Activated B cell treated with CpG ODN at 0.5 μM for 24 hours (primary cell): ENCODE measurements around the gene SERPINE2. TPM values are rescaled to one million over a fixed set of nuclear protein-coding genes. Genes with fewer than 3 reads are reported as not detected.

Source experiments
- ATAC-seq: fragments of 200-7000 bp; cut with Tn5 transposase; one replicate; pipeline ENCODE4 v1.10.0; 2021; ENCODE audit warnings: low read depth, mild to moderate bottlenecking, moderate library complexity
- CTCF ChIA-PET: fragments of 350-600 bp; sonication (Branson Sonifier 250); formaldehyde crosslinking; loops from one replicate; lab custom pipeline; 2021; ENCODE audit warnings: antibody characterized with exemption; lab: Charles Lee
- POLR2A ChIA-PET: fragments of 350-600 bp; sonication (Branson Sonifier 250); formaldehyde crosslinking; loops from one replicate; lab custom pipeline; 2021; ENCODE audit warnings: antibody characterized with exemption; lab: Charles Lee
- DNase-seq: peaks from one replicate; pipeline ENCODE4 v3.0.0; 2022
- H3K27ac Mint-ChIP-seq: one replicate; pipeline ENCODE4 v1.8.0; 2020; ENCODE audit warnings: mixed read lengths
- H3K27me3 Mint-ChIP-seq: one replicate; pipeline ENCODE4 v1.8.0; 2021; ENCODE audit warnings: mixed read lengths
- H3K36me3 Mint-ChIP-seq: one replicate; pipeline ENCODE4 v1.8.0; 2021; ENCODE audit warnings: low read depth, mixed read lengths
- H3K4me1 Mint-ChIP-seq: one replicate; pipeline ENCODE4 v1.8.0; 2021; ENCODE audit warnings: mixed read lengths
- H3K4me3 Mint-ChIP-seq: one replicate; pipeline ENCODE4 v1.8.0; 2020; ENCODE audit warnings: mild to moderate bottlenecking, mixed read lengths
- H3K9me3 Mint-ChIP-seq: one replicate; pipeline ENCODE4 v1.8.0; 2020; ENCODE audit warnings: mixed read lengths
- intact Hi-C: fragments of 100-400 bp; cut with micrococcal nuclease; formaldehyde crosslinking; loops from one replicate; pipeline ENCODE4 v1.15.1; 2024
- total RNA-seq: library from RNA; stranded (reverse); gene quantifications from 2 replicates; pipeline ENCODE4 v1.2.3, GENCODE V29; 2022
- TF ChIP-seq, protein P1 (sequence below): fragments of 200-600 bp; IDR thresholded peaks from one replicate; pipeline ENCODE4 v1.8.0; 2022; ENCODE audit warnings: antibody characterized with exemption, mild to moderate bottlenecking

The SERPINE2 gene
- total RNA-seq = 0.98 and 1.1 TPM in 2 replicates

DNA sequence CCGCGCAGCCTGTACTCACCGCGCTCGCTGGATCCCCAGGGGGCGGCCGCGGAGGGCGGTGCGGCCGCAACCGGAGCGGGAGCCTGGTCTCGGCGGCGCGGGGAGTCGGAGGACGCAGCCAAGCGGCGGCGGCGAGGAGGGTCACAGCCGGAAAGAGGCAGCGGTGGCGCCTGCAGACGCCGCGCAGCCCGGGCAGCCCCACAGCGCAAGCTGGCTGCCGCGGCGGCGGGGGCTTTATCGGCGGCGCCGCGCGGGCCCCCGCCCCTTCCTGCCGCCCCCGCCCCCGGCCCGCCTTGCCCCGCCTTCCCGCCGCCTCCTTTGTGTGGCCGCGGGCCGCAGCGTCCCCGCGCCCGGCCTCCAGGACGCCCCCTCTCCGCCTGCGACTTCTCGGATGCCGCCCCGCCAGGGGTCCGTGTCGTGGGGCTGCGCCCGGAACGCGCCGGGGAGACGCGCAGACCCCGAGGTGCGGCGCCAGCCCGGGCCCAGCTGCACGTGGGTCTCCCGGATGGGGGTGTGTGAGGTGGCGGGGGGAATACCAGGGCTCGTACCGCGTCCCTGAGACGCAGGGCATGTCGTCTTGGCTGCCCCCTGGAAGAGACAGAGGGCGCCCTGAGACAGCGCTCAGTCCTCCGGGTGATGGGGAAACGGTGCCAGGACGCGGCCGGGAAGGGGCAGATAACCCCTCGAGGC lies at the start of gene SERPINE2:
Gene SERPINE2, minus strand, starts transcription at position 207 of the 690 bp plus-strand sequence. CDS start 37,386 bp downstream, outside the sequence.
- ATAC-seq = peak; percentile 66
- Mint-ChIP-seq H3K9me3 (no peaks in the 10 kb centered on the region), H3K27me3 (peaks cover 48% of the 10 kb centered on the region), H3K4me3 (peak within 1 kb of the TSS; percentile 83), H3K27ac (no peak within 1 kb of the TSS), H3K4me1 (peaks cover 14% of the 10 kb centered on the region), H3K36me3 (no peaks in the 10 kb centered on the region)
- DNase-seq = peak; percentile 37
- intact Hi-C loops = loop anchor here (5.0 kb wide), 1 partner anchor 37 kb away; no protein-coding TSS in a partner anchor
- TF ChIP-seq, protein P1, sequence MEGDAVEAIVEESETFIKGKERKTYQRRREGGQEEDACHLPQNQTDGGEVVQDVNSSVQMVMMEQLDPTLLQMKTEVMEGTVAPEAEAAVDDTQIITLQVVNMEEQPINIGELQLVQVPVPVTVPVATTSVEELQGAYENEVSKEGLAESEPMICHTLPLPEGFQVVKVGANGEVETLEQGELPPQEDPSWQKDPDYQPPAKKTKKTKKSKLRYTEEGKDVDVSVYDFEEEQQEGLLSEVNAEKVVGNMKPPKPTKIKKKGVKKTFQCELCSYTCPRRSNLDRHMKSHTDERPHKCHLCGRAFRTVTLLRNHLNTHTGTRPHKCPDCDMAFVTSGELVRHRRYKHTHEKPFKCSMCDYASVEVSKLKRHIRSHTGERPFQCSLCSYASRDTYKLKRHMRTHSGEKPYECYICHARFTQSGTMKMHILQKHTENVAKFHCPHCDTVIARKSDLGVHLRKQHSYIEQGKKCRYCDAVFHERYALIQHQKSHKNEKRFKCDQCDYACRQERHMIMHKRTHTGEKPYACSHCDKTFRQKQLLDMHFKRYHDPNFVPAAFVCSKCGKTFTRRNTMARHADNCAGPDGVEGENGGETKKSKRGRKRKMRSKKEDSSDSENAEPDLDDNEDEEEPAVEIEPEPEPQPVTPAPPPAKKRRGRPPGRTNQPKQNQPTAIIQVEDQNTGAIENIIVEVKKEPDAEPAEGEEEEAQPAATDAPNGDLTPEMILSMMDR = no peak
- CTCF ChIA-PET = no interaction called here
- POLR2A ChIA-PET = interaction anchor here (1.3 kb wide), 1 partner anchor 13 kb away, joined by 4 read pairs; no protein-coding TSS in a partner anchor

GRCh38 chr2:224086226-224086914 lies 47.3 kb upstream of the SERPINE2 start:
- intact Hi-C loops = no loop called here
- H3K4me3 Mint-ChIP-seq = no peak overlapping the region
- TF ChIP-seq, protein P1 = no peak
- ATAC-seq = no peak
- no peak for DNase-seq
- ChIA-PET POLR2A (no interaction called here), CTCF (no interaction called here)
- H3K27me3 Mint-ChIP-seq = peaks cover 14% of the 10 kb centered on the region
- H3K36me3 Mint-ChIP-seq = no peaks in the 10 kb centered on the region
- H3K9me3 Mint-ChIP-seq = no peaks in the 10 kb centered on the region
- no peaks in the 10 kb centered on the region for H3K4me1 Mint-ChIP-seq
- no peak overlapping the region for H3K27ac Mint-ChIP-seq

- Mint-ChIP-seq H3K27ac (no peak overlapping the region), H3K4me3 (no peak overlapping the region), H3K36me3 (no peaks in the 10 kb centered on the region), H3K4me1 (no peaks in the 10 kb centered on the region), H3K9me3 (no peaks in the 10 kb centered on the region), H3K27me3 (peaks cover 14% of the 10 kb centered on the region)
- CTCF ChIA-PET = no interaction called here
- DNase-seq = no peak
- POLR2A ChIA-PET = no interaction called here
- intact Hi-C loops = no loop called here
- TF ChIP-seq, protein P1 = no peak
- no peak for ATAC-seq
These were observed 46.7 kb upstream of the SERPINE2 start for GRCh38 chr2:224085811-224086210.

GRCh38 chr2:224085246-224085645 lies 46.2 kb upstream of the SERPINE2 start:
- CTCF ChIA-PET = no interaction called here
- no peak overlapping the region for H3K4me3 Mint-ChIP-seq
- intact Hi-C loops = no loop called here
- POLR2A ChIA-PET = no interaction called here
- no peaks in the 10 kb centered on the region for H3K9me3 Mint-ChIP-seq
- TF ChIP-seq, protein P1 = no peak
- peaks cover 14% of the 10 kb centered on the region for H3K27me3 Mint-ChIP-seq
- no peak overlapping the region for H3K27ac Mint-ChIP-seq
- H3K36me3 Mint-ChIP-seq = no peaks in the 10 kb centered on the region
- DNase-seq (no peak), ATAC-seq (no peak)
- H3K4me1 Mint-ChIP-seq = no peaks in the 10 kb centered on the region

DNA sequence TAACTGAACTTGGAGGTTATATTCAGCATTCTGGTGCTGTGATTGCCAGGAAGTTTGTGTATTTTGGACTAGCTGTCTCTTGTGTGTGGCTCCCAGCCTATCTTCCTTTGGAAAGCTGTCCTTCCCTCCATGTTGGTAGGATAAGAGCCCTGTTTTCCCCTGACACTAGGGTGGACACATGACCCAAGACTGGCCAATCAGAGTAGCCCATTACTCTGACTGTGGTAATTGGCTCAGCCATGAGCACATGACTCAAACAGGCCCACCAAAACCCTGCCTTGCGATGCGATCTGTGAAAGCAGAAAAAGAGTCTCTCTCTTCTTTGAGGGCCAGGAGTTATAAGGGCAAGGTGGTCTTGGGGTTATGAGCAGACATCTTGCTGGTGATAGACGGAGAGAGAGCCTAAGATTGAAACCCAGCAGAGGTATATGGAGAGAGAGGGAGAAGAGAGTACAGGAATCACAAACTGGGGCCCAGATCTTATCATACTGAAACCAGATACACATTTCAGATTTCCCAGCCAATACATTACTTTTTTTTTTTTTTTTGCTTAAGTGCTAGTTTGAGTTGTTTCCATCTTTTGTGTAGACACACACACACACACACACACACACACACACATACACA lies 45.3 kb upstream of the SERPINE2 start:
- ChIA-PET CTCF (interaction anchor here (1.0 kb wide), 1 partner anchor 200 kb away, joined by 4 read pairs; no protein-coding TSS in a partner anchor), POLR2A (no interaction called here)
- Mint-ChIP-seq H3K4me1 (no peaks in the 10 kb centered on the region), H3K27ac (no peak overlapping the region), H3K4me3 (no peak overlapping the region), H3K9me3 (no peaks in the 10 kb centered on the region), H3K36me3 (no peaks in the 10 kb centered on the region), H3K27me3 (peaks cover 14% of the 10 kb centered on the region)
- intact Hi-C loops = no loop called here
- TF ChIP-seq, protein P1 = no peak
- ATAC-seq = no peak
- DNase-seq = no peak
